AG09309 (cell line): ENCODE data around the gene KLRK1.
"Not testable (repeated sequence)": the region's sequence is repeated elsewhere in the genome, so short reads cannot be mapped to it uniquely, and the experiment has no call there.

Experiments used
- DNase-seq: peaks from one replicate; pipeline ENCODE4 v3.0.0-alpha.2; 2010; ENCODE audit warnings: low read depth
- H3K4me3 ChIP-seq: 2 replicates; pipeline ENCODE4 v1.5.1; 2011; ENCODE audit warnings: mild to moderate bottlenecking, low read depth, low read length, moderate library complexity; ENCODE audit not compliant: control insufficient read depth
- CTCF ChIP-seq: IDR thresholded peaks from 2 replicates; pipeline ENCODE4 v1.5.1; 2011; ENCODE audit warnings: mild to moderate bottlenecking, low read depth, low read length, inconsistent platforms; ENCODE audit not compliant: insufficient read depth, control insufficient read depth; ENCODE audit errors: missing control alignments

Gene KLRK1

GRCh38 chr12:10384191-10384590 is 5.7 kb downstream of the KLRK1 start:
- no peak for TF ChIP-seq CTCF
- DNase-seq = no peak
- H3K4me3 ChIP-seq = no peak overlapping the region

GRCh38 chr12:10381928-10382628 is 7.8 kb downstream of the KLRK1 start:
- DNase-seq = no peak
- no peak for TF ChIP-seq CTCF
- no peak overlapping the region for H3K4me3 ChIP-seq

GRCh38 chr12:10378737-10379136 is 11.1 kb downstream of the KLRK1 start:
- DNase-seq = not testable (repeated sequence)

GRCh38 chr12:10374624-10375018 is 15.2 kb downstream of the KLRK1 start:
- no peak for TF ChIP-seq CTCF
- no peak for DNase-seq
- no peak overlapping the region for H3K4me3 ChIP-seq

More at GRCh38 chr12:10378737-10379136, 11.1 kb downstream of the KLRK1 start:
- not testable (repeated sequence) for H3K4me3 ChIP-seq

- H3K4me3 ChIP-seq = no peak overlapping the region
- DNase-seq = no peak
- TF ChIP-seq CTCF = no peak
Measured at GRCh38 chr12:10372559-10372958, 17.3 kb downstream of the KLRK1 start.

GRCh38 chr12:10371893-10372535 is 17.8 kb downstream of the KLRK1 start:
- H3K4me3 ChIP-seq = not testable (repeated sequence)

GRCh38 chr12:10369557-10370415 is 20.1 kb downstream of the KLRK1 start:
- no peak for TF ChIP-seq CTCF
- no peak overlapping the region for H3K4me3 ChIP-seq
- no peak for DNase-seq

More at GRCh38 chr12:10371893-10372535, 17.8 kb downstream of the KLRK1 start:
- DNase-seq = not testable (repeated sequence)
